ENCODE results near the gene DNLZ. TPM values are rescaled to one million over a fixed set of nuclear protein-coding genes. Genes with fewer than 3 reads are reported as not detected.

Gene DNLZ
- total and polyA plus RNA-seq, 8 donors = 4.2 to 18.8 (median 8.8) TPM

DNA sequence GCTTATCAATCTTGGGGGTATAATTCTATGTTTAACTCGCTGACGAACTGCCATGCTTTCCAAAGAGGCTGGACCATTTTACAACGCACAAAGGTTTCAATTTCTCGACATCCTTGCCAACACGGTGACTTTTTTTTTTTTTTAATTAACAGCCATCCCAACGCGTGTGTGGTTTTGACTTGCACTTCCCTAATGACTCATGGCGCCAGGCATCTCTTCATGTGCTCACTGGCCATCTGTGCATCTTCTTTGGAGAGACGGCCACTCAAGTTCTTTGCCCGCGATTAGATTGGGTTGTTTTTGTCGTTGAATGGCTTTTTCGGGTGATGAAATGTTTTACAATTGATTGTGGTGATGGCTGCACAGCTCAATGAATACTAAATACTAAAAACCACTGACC is 22.5 kb upstream of the DNLZ start:
- H3K36me3 ChIP-seq = peaks cover 0 to 95% of the 10 kb centered on the region in 2 donors
- no peaks in the 10 kb centered on the region for H3K9me3 ChIP-seq
- no peaks in the 10 kb centered on the region for H3K27me3 ChIP-seq
- TF ChIP-seq, protein P1, sequence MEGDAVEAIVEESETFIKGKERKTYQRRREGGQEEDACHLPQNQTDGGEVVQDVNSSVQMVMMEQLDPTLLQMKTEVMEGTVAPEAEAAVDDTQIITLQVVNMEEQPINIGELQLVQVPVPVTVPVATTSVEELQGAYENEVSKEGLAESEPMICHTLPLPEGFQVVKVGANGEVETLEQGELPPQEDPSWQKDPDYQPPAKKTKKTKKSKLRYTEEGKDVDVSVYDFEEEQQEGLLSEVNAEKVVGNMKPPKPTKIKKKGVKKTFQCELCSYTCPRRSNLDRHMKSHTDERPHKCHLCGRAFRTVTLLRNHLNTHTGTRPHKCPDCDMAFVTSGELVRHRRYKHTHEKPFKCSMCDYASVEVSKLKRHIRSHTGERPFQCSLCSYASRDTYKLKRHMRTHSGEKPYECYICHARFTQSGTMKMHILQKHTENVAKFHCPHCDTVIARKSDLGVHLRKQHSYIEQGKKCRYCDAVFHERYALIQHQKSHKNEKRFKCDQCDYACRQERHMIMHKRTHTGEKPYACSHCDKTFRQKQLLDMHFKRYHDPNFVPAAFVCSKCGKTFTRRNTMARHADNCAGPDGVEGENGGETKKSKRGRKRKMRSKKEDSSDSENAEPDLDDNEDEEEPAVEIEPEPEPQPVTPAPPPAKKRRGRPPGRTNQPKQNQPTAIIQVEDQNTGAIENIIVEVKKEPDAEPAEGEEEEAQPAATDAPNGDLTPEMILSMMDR (IDR thresholded peaks at IDR 0.05) = no peak
- DNase-seq = no peak
- no peaks in the 10 kb centered on the region for H3K4me1 ChIP-seq
- intact Hi-C loops (cut with DNase I) = no loop called here
- ATAC-seq = no peak
- H3K27ac ChIP-seq = no peak overlapping the region
- H3K4me3 ChIP-seq = no peak overlapping the region

DNA sequence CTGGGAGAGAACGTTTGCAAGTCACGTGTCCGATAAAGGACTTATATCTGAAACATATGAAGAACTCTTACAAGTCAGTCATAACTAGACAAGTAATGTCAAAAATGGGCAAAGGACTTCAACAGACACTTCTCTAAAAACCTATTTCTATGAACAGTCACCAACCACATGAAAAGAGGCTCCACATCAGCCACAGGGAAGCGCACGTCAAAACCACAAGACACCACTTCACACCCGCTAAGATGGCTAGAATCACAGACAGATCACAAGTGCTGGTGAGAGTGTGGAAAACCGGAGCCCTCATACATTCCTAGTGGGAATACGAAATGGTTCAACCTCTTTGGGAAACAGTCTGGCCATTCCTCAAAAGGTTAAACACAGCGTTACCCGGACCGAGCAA is 21.5 kb upstream of the DNLZ start:
- DNase-seq (no peak), ATAC-seq (no peak)
- peaks cover 0 to 97% of the 10 kb centered on the region in 2 donors for H3K36me3 ChIP-seq
- H3K9me3 ChIP-seq = no peaks in the 10 kb centered on the region
- no peak overlapping the region for H3K4me3 ChIP-seq
- no peak overlapping the region for H3K27ac ChIP-seq
- H3K27me3 ChIP-seq = no peaks in the 10 kb centered on the region
- no peaks in the 10 kb centered on the region for H3K4me1 ChIP-seq
- TF ChIP-seq, protein P1 (IDR thresholded peaks at IDR 0.05) = no peak
- intact Hi-C loops (cut with DNase I) = no loop called here

DNA sequence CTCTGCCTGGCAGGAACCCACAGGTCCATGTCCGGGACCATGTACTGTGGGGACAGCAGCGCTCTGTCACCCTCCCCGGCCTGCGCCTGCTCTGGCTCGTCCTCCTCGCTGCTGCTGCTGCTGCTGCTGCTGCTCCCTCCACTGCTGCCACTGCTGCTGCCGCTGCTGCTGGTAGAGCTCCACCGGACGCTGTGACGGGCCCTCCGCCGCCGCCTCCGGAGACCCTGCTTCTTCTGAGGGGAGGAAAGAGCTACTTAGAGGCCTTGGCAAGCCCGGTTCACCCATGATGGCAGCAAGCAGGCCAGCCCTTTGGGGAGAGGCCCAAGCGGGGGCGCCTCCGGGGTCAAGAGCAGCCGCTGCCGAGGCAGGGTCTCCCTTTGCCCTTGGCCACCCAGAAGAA is 19.9 kb upstream of the DNLZ start:
- H3K27ac ChIP-seq = no peak overlapping the region
- intact Hi-C loops (cut with DNase I) = no loop called here
- H3K4me3 ChIP-seq = no peak overlapping the region
- DNase-seq (no peak), ATAC-seq (no peak)
- H3K9me3 ChIP-seq = no peaks in the 10 kb centered on the region
- H3K27me3 ChIP-seq = no peaks in the 10 kb centered on the region
- no peaks in the 10 kb centered on the region for H3K4me1 ChIP-seq
- TF ChIP-seq, protein P1 (IDR thresholded peaks at IDR 0.05) = no peak
- H3K36me3 ChIP-seq = peaks cover 0 to 97% of the 10 kb centered on the region in 2 donors

DNA sequence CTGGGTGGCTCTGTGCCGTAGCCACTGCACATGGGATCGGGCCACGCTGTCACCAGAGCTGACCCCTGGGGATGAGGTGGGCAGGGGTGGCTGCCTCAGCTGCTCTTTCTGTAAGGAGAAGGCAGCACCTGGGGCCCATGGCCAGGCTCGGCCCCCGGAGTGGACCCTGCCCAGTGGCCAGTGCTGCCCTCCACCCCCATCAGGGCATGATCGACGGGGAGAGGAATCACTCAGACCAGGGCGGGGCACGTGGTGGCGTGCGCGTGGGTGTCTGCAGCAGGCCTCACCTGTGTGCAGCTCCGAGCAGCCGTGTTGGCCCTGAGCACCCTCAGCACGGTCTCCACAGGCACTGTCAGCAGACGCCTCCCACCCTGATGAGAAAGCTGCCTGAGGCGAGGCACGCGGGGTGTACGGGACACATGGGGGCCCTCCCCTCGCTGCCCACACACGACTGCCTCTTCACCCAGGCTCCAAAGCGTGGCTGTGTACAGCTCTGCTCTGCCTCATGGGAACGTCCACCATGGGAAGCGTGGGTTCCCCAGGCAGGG is 18.5 kb upstream of the DNLZ start:
- H3K27ac ChIP-seq = no peak overlapping the region
- H3K4me3 ChIP-seq = no peak overlapping the region
- H3K4me1 ChIP-seq = no peaks in the 10 kb centered on the region
- peaks cover 0 to 93% of the 10 kb centered on the region in 2 donors for H3K36me3 ChIP-seq
- no peaks in the 10 kb centered on the region for H3K9me3 ChIP-seq
- DNase-seq (no peak), ATAC-seq (no peak)
- no peaks in the 10 kb centered on the region for H3K27me3 ChIP-seq
- TF ChIP-seq, protein P1 (IDR thresholded peaks at IDR 0.05) = no peak
- intact Hi-C loops (cut with DNase I) = no loop called here

DNA sequence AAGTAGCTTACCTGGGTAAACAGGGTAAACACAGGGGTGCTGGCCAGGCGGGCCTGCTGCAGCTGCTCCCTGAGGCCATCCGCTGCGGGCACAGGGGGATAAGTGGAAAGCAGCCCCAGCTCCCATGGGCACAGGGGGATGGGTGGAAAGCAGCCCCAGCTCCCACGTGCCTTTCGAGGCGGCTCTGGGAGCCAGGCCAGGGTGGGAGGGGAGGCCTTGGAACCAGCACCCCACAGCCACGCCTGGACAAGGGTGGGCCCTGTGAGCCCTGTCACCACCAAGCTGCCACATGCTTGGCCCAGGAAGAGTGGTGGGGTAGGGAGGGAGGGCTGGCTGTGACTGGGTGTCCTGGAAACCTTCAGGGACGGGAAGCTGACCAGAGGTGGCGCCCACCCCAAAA is 17.8 kb upstream of the DNLZ start:
- H3K27me3 ChIP-seq = no peaks in the 10 kb centered on the region
- DNase-seq = no peak
- peaks cover 0 to 86% of the 10 kb centered on the region in 2 donors for H3K36me3 ChIP-seq
- H3K27ac ChIP-seq = no peak overlapping the region
- intact Hi-C loops (cut with DNase I) = no loop called here
- no peaks in the 10 kb centered on the region for H3K9me3 ChIP-seq
- no peak for ATAC-seq
- no peak overlapping the region for H3K4me3 ChIP-seq
- TF ChIP-seq, protein P1 (IDR thresholded peaks at IDR 0.05) = no peak
- H3K4me1 ChIP-seq = no peaks in the 10 kb centered on the region
